ENCODE data around the gene TGDS. TPM values are rescaled to one million over a fixed set of nuclear protein-coding genes. Genes with fewer than 3 reads are reported as not detected.
A peak's percentile ranks its signal among the peaks of the same experiment; 100 is the strongest.

The TGDS gene
- total RNA-seq, 1 donor, result 23.7 TPM

GRCh38 chr13:94630858-94631257, 34.9 kb upstream of the TGDS start:
- no peak for TF ChIP-seq CTCF (IDR thresholded peaks at IDR 0.05; ENCODE audit: insufficient read depth, low read depth, low read length)
- no peak overlapping the region for H3K4me3 ChIP-seq (ENCODE audit: low read depth, low read length)
- DNase-seq (ENCODE audit: low read depth), result no peak

GRCh38 chr13:94623316-94623715, 27.4 kb upstream of the TGDS start:
- DNase-seq (ENCODE audit: low read depth), result no peak
- no peak for TF ChIP-seq CTCF (IDR thresholded peaks at IDR 0.05; ENCODE audit: insufficient read depth, low read depth, low read length)
- no peak overlapping the region for H3K4me3 ChIP-seq (ENCODE audit: low read depth, low read length)

GRCh38 chr13:94622344-94622743, 26.4 kb upstream of the TGDS start:
- TF ChIP-seq CTCF (IDR thresholded peaks at IDR 0.05; ENCODE audit: insufficient read depth, low read depth, low read length), result no peak
- H3K4me3 ChIP-seq (ENCODE audit: low read depth, low read length), result no peak overlapping the region
- no peak for DNase-seq (ENCODE audit: low read depth)

DNA sequence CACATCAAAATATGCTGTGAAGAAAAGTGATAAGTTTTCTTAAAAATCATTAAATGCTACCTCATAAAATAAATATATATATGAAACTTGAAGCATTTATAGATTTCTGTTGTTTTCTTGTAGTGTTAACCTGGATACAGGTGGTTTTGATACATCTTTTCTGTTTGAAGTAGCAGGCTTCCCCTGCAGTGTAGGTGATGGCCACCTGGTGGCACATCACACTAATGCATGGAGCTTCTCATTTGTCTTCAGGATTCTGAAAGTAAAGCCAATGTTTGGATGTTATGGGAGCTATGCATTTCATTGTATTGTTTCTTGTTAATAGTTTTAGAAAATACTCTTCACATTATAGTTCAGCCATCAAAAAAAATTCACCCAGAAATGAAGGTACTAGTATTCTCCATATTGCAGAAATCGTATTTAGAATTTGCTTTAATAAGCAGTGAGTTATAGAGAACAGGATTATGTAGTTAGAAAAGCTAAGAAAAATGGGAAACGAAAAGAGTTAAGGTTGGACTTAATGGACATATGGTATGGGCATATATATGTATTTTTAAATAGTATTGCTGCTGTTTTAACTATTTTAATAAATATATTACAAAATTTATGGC, 24.4 kb upstream of the TGDS start:
- peak; percentile 80 for TF ChIP-seq CTCF (IDR thresholded peaks at IDR 0.05; ENCODE audit: insufficient read depth, low read depth, low read length)
- DNase-seq (ENCODE audit: low read depth), result peak; percentile 44
- H3K4me3 ChIP-seq (ENCODE audit: low read depth, low read length), result no peak overlapping the region

GRCh38 chr13:94617389-94618000, 21.5 kb upstream of the TGDS start:
- peak; percentile 55 for TF ChIP-seq CTCF (IDR thresholded peaks at IDR 0.05; ENCODE audit: insufficient read depth, low read depth, low read length)
- no peak for DNase-seq (ENCODE audit: low read depth)
- no peak overlapping the region for H3K4me3 ChIP-seq (ENCODE audit: low read depth, low read length)

DNA sequence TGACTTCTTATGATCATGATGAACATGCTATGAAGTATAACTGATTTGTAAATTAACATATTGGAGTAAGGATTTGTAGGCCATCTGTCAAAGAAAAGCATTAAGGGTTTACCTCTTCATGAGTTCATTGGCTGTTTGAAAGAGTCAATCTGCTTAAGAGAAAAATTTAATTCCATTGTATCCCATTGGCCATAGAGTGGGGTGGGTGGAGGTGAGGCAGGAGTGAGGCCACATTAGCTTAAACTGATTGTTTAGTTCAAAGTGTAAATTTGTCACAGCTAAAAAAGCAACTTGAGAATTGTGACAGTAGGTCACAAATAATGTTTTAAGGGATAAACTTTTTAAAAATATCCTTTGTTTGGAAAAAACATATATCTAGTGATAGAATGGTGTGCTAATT, 17.1 kb upstream of the TGDS start:
- DNase-seq (ENCODE audit: low read depth), result no peak
- no peak overlapping the region for H3K4me3 ChIP-seq (ENCODE audit: low read depth, low read length)
- no peak for TF ChIP-seq CTCF (IDR thresholded peaks at IDR 0.05; ENCODE audit: insufficient read depth, low read depth, low read length)

DNA sequence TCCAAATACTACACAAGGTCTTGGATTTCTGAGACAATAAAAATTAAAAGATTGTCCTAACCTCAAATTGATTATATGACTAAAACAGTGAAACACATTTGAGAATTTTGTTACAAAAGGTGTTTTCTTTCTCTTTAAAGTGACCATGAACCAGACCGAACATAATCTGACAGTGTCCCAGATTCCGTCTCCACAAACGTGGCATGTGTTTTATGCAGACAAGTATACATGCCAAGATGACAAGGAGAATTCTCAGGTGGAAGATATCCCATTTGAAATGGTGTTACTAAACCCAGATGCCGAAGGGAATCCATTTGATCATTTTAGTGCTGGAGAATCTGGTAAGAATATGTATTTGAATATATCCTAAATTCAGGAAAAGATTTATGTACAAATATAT, 16.1 kb upstream of the TGDS start:
- H3K4me3 ChIP-seq (ENCODE audit: low read depth, low read length), result no peak overlapping the region

More for the DNA sequence above, 16.1 kb upstream of the TGDS start:
- DNase-seq (ENCODE audit: low read depth), result no peak
- no peak for TF ChIP-seq CTCF (IDR thresholded peaks at IDR 0.05; ENCODE audit: insufficient read depth, low read depth, low read length)

Data from fibroblast of villous mesenchyme (primary cell).